ENCODE measurements around the gene TASOR2. TPM values are rescaled to one million over a fixed set of nuclear protein-coding genes. Genes with fewer than 3 reads are reported as not detected.

Gene TASOR2, protein sequence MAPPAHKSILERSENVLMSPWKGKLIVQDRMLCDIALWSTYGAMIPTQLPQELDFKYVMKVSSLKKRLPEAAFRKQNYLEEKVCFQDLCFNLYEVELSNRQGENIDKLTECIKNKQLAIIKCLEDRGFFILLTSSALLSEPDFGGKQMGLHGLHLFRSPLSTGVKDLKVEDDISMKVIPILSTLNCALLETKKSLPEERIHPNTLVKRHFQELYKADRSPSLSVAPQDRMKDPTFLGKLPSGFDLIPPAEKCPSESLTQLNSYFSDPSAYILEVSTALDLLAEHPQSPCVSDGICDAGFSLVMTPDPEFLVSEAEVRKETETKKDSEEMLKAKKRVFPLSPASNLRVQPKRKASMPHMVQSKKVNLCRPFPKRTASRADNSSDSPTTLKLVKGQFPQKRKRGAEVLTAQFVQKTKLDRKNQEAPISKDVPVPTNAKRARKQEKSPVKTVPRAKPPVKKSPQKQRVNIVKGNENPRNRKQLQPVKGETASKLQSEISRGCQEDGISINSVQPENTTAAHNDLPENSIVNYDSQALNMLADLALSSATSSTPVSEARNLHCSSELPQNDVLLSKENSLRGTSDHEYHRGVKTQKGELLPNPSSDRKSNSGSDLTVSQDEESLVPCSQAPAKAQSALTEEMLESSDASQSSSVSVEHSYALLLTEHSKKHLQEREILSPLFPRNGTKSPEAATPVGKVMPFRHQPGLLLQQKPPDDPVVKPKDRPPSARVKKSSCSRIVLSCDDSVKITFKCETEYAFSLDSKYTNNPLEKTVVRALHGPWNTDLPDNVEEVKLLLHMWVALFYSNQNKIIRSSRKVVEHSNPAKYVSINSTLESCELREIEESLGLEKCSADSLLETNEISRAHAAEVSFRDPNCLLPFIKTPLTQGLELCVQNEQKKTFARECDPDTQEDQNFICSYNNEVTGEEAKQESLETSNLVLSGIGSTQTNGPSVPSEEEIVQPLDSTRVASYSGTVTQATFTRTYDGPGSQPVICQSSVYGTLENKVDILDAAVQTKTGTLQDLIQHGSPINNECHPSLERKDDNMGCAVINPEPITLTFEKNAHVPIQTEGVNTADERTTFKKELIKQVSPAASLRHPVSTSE (N-terminal part only)
- 10 to 100 TPM; 41.8 to 43.8 TPM for total RNA-seq

DNA sequence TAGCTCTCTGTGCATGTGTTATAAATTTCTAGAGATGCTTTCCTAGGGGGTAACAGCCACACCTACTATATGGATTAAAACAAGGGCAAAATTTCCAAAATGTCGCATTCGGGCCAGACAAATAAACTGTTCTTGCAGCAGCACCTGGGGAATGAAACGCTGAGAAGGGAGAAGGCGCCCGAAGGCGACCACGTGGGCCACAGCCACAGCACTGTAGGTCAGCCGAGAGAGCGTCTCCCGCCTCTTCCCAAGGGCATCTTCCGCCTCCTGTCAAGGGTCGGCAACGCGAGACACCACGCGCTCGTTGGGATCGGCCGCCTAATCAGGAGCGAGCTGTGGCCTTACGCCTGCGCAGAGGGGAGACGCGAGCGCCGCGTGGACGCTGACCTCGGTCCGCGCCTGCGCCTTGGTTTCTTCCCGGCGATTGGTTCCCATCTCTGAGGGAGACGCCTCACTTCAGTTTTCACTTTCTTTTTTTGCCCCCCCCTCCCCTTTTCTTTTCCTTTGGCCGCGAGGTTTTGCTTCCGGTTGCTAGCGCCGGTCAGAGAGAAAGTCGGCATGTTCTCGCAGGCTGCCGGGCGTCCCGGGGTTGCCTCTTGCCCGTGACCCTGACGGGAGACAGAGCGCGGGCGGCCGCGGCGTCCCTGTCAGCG lies at the start of gene TASOR2:
TASOR2 (plus strand) TSS at position 521 of the 653 bp plus-strand sequence. CDS start 35,805 bp downstream, outside the sequence.
- intact Hi-C loops (cut with micrococcal nuclease), result loop anchor here (1.0 to 10.0 kb wide), 6 partner anchors 18 to 390 kb away; partner anchors contain the start of genes ASB13 and GDI2
- H3K27me3 Mint-ChIP-seq, result peaks cover 3% of the 10 kb centered on the region
- peak within 1 kb of the TSS; percentile 98 for H3K4me3 Mint-ChIP-seq
- no peaks in the 10 kb centered on the region for H3K9me3 Mint-ChIP-seq
- POLR2A ChIA-PET, result interaction anchor here (0.5 to 1.1 kb wide), 5 partner anchors 9 to 135 kb away, joined by 3 to 8 read pairs (median 4); partner anchors contain the start of gene GDI2
- CTCF ChIA-PET, result interaction anchor here (1.2 to 2.3 kb wide), 3 partner anchors 33 to 134 kb away, joined by 3 to 9 read pairs (median 4); no protein-coding TSS in a partner anchor
- H3K36me3 Mint-ChIP-seq, result peaks cover 5% of the 10 kb centered on the region
- peak within 1 kb of the TSS; percentile 94 for H3K27ac Mint-ChIP-seq
- H3K4me1 Mint-ChIP-seq (ENCODE audit: low read depth), result peaks cover 56% of the 10 kb centered on the region
- DNase-seq, result peak; percentile 98

DNA sequence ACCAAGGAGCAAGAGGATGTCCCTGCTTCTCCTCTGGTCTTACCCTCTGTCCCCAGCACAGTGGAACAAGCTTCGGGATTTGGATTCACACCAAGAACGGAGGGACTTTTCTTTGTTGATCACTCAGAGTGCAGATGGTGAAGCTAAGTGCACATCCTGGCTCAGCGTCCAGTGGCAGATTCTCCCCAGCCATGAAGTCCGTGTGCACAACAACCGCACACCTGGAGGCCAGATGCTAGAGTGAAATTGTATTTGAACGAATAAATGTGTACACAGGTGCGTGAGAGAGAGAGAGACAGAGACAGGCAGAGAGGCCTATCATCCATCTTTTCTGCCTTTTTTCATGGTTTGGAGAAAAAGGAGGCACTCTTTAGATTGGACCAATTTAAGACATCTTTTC lies 49.7 kb upstream of the TASOR2 start:
- intact Hi-C loops (cut with micrococcal nuclease), result no loop called here

DNA sequence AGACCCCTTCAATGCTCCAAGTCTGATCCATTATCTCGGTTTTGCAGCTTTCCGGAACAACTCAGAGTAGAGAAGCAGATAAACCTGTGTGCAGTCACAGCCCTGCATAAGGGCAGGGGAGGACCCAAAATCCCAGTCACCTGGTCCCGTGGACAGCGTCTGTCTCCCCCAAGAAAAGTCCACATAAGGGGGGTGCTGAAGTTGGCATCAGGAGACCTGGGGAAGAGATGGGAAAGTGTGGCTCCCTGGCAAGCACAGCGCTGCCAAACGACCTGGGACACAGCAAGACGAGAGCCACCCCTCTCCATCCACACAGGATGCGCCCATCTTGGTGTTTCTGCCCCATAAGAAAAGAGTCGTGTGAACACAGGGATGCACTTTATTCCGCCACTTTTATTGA lies 46.1 kb upstream of the TASOR2 start:
- ChIA-PET CTCF (no interaction called here), POLR2A (no interaction called here)
- Mint-ChIP-seq H3K27ac (no peak overlapping the region), H3K4me3 (no peak overlapping the region), H3K36me3 (peaks cover 10% of the 10 kb centered on the region), H3K4me1 (ENCODE audit: low read depth) (no peaks in the 10 kb centered on the region), H3K27me3 (no peaks in the 10 kb centered on the region), H3K9me3 (no peaks in the 10 kb centered on the region)
- DNase-seq, result no peak
- intact Hi-C loops (cut with micrococcal nuclease), result no loop called here

More for the DNA sequence above, 49.7 kb upstream of the TASOR2 start:
- Mint-ChIP-seq H3K27ac (no peak overlapping the region), H3K9me3 (no peaks in the 10 kb centered on the region), H3K27me3 (no peaks in the 10 kb centered on the region), H3K4me1 (ENCODE audit: low read depth) (peaks cover 4% of the 10 kb centered on the region), H3K4me3 (no peak overlapping the region), H3K36me3 (peaks cover 4% of the 10 kb centered on the region)
- CTCF ChIA-PET, result no interaction called here
- no peak for DNase-seq
- POLR2A ChIA-PET, result no interaction called here

DNA sequence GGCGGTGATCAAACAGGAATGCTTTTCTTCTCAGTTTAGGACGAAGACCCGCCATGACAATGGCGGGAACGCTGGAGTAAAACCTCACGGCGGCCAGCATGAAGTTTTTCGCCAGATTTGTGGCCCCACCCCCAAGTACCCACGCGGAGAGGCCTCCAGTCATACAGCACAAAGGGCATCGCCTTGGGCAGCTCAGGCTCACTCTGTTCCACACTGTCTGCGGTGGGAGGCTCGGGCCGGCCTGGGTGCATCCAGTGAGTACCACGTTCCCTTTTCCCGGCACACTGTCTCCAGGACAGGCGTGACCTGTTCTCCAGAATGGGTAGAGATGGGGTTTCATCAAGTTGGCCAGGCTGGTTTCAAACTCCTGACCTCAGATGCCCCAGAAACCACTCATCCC lies 45.6 kb upstream of the TASOR2 start:
- Mint-ChIP-seq H3K36me3 (peaks cover 13% of the 10 kb centered on the region), H3K9me3 (no peaks in the 10 kb centered on the region), H3K4me1 (ENCODE audit: low read depth) (no peaks in the 10 kb centered on the region), H3K4me3 (no peak overlapping the region), H3K27ac (no peak overlapping the region), H3K27me3 (no peaks in the 10 kb centered on the region)
- intact Hi-C loops (cut with micrococcal nuclease), result no loop called here
- DNase-seq, result no peak
- CTCF ChIA-PET, result no interaction called here
- POLR2A ChIA-PET, result no interaction called here

DNA sequence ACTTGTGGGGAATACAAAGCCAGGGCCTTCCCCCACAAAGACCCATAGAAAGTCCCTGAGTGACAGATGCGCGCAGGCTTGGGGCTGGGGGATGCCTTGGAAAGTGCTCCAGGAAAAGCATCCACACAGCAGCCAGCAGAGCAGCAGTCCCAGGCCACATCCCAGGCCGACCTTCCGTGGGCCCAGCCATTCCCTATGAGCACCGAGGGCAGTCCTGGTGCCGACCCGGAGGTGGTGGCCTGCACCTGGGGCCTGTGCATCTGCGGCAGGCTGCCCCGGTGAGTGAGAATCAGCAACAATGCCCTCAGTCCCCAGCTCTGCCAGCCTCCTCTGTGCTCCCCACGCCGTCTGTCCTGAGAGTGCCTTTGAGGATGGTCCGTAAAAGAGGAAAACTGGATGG lies 44.6 kb upstream of the TASOR2 start:
- intact Hi-C loops (cut with micrococcal nuclease), result no loop called here
- ChIA-PET CTCF (no interaction called here), POLR2A (no interaction called here)
- Mint-ChIP-seq H3K4me3 (no peak overlapping the region), H3K4me1 (ENCODE audit: low read depth) (no peaks in the 10 kb centered on the region), H3K9me3 (no peaks in the 10 kb centered on the region), H3K36me3 (peaks cover 13% of the 10 kb centered on the region), H3K27me3 (no peaks in the 10 kb centered on the region), H3K27ac (no peak overlapping the region)
- no peak for DNase-seq

DNA sequence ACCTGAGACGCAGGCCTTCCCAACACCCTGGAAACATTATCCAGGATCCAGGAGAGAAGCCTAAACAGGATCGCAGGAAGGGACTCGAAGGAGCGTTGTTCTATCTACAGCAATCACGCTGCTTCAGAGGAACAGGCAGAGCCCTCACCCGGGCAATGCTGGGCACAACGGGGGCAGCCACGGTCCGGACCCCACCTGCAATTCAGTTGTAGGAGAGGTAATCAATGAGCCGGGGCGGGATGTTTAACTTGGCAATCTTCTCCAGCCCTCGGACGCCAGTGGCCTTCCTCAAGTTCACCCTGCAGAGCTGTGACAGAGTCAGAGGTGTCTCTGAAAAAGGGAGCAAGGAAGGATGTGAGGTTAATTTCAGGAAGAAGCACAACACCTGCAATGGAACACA lies 44.1 kb upstream of the TASOR2 start:
- H3K27ac Mint-ChIP-seq, result no peak overlapping the region
- H3K4me1 Mint-ChIP-seq (ENCODE audit: low read depth), result no peaks in the 10 kb centered on the region
- ChIA-PET CTCF (interaction anchor here (0.6 to 0.7 kb wide), 2 partner anchors 19 to 208 kb away, joined by 3 read pairs; no protein-coding TSS in a partner anchor), POLR2A (no interaction called here)
- H3K27me3 Mint-ChIP-seq, result no peaks in the 10 kb centered on the region
- peaks cover 13% of the 10 kb centered on the region for H3K36me3 Mint-ChIP-seq
- H3K4me3 Mint-ChIP-seq, result no peak overlapping the region
- no peak for DNase-seq
- intact Hi-C loops (cut with micrococcal nuclease), result no loop called here
- H3K9me3 Mint-ChIP-seq, result no peaks in the 10 kb centered on the region

DNA sequence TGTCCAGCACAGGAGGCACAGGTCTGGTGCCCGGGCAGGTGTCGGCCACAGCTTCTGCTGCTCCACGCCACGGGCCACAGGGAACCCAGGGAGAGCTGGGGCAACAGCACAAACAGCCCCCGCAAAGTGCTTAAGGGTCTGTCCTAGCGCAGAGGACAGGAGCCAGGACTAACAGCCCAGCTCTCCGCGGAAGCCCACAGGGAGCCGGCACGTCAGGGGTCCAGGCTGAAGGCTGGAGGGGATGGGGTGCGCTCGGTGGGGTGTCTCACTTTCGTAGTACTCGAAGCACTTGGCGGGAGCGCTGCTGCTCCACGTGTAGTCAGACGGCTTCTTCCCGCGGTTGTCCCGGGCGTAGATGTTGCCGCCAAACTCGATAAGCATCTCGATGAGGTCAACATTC lies 43.1 kb upstream of the TASOR2 start:
- H3K27me3 Mint-ChIP-seq, result no peaks in the 10 kb centered on the region
- no peak overlapping the region for H3K27ac Mint-ChIP-seq
- H3K36me3 Mint-ChIP-seq, result peaks cover 13% of the 10 kb centered on the region
- H3K4me3 Mint-ChIP-seq, result no peak overlapping the region
- POLR2A ChIA-PET, result no interaction called here
- no peaks in the 10 kb centered on the region for H3K9me3 Mint-ChIP-seq
- no peak for DNase-seq
- intact Hi-C loops (cut with micrococcal nuclease), result no loop called here
- H3K4me1 Mint-ChIP-seq (ENCODE audit: low read depth), result no peaks in the 10 kb centered on the region
- CTCF ChIA-PET, result interaction anchor here (1.1 to 3.0 kb wide), 2 partner anchors 13 to 217 kb away, joined by 3 to 11 read pairs; no protein-coding TSS in a partner anchor

DNA sequence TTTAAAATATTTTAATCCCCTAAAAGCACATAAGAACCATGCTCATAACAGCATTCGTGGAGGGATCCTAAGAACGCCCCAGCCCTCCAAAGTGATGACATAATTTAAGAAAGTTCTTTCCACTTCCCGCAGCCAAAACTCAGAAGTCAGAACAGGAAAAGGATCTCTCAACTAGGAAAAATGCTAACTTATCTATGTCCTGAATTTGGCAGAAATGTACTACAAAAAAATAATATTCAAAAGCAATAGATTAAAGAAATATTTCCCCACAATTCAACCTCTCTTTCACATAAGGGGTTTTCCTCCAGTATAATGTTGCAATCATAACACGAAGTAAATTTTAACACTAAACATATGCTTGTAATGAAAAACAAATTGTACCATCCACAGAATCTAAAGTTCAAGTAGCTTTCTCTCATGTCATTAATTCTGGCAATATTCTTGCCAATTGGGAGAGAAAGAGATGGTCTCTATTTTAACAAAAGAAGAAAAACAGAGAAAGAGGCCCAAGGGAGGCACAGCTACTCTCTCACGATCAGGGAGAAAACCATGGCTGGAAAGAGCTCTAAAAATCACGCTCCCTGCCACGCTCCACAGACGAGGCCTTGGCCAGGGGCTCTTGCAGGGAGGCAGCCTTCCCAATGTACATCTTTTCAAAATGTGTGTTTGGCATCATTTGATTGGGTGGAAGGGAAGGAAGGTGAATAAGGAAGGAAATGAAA lies 41.1 kb upstream of the TASOR2 start:
- ChIA-PET CTCF (interaction anchor here (1.0 to 3.0 kb wide), 2 partner anchors 13 to 15 kb away, joined by 3 to 11 read pairs; no protein-coding TSS in a partner anchor), POLR2A (no interaction called here)
- H3K4me3 Mint-ChIP-seq, result no peak overlapping the region
- intact Hi-C loops (cut with micrococcal nuclease), result no loop called here
- DNase-seq, result no peak
- no peaks in the 10 kb centered on the region for H3K9me3 Mint-ChIP-seq
- H3K4me1 Mint-ChIP-seq (ENCODE audit: low read depth), result no peaks in the 10 kb centered on the region
- H3K27ac Mint-ChIP-seq, result no peak overlapping the region
- no peaks in the 10 kb centered on the region for H3K27me3 Mint-ChIP-seq
- H3K36me3 Mint-ChIP-seq, result peaks cover 16% of the 10 kb centered on the region

DNA sequence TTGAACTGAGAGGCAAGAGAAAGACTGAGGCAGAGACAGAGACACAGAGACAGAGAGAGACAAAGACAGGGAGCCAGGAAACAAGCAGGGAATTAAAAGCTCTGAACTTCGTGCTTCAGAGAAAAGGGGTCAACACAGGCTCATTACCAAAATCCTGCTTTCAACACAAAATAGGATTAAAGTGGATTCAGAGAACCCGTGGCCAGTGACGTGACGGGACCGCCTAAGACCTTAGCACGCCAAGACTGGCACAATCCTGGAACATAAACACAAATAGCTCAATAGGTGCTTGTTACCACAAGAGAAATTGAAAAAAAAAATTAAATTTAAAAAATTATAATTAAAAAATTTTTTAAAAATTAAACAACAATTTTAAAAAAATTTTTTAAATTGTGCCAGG lies 39.7 kb upstream of the TASOR2 start:
- DNase-seq, result no peak
- CTCF ChIA-PET, result no interaction called here
- POLR2A ChIA-PET, result no interaction called here
- H3K4me1 Mint-ChIP-seq (ENCODE audit: low read depth), result peaks cover 3% of the 10 kb centered on the region
- no peaks in the 10 kb centered on the region for H3K27me3 Mint-ChIP-seq
- no peak overlapping the region for H3K4me3 Mint-ChIP-seq
- H3K36me3 Mint-ChIP-seq, result peaks cover 18% of the 10 kb centered on the region
- intact Hi-C loops (cut with micrococcal nuclease), result no loop called here
- no peaks in the 10 kb centered on the region for H3K9me3 Mint-ChIP-seq
- H3K27ac Mint-ChIP-seq, result no peak overlapping the region

DNA sequence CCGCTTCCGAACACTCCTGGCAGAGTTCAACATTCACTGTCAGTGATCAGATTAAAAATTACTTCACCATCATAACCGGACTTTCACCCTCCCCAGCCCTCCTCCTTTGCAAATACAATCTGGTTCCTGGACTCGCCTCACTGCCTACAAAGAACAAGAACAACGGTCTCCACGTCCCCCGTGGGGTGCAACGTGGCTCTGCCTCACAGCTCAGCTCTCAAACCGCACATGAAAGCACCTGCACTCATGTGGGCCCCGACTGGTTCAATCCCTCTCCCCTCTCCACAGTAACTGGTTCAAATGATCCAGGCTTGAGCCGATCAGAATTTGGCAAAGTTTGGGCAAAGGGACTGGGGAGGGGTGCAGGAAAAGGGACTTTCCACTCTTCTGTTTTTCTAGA lies 39.3 kb upstream of the TASOR2 start:
- H3K9me3 Mint-ChIP-seq, result no peaks in the 10 kb centered on the region
- H3K4me3 Mint-ChIP-seq, result no peak overlapping the region
- no peak overlapping the region for H3K27ac Mint-ChIP-seq
- H3K27me3 Mint-ChIP-seq, result no peaks in the 10 kb centered on the region
- intact Hi-C loops (cut with micrococcal nuclease), result no loop called here
- POLR2A ChIA-PET, result no interaction called here
- CTCF ChIA-PET, result no interaction called here
- DNase-seq, result no peak
- peaks cover 20% of the 10 kb centered on the region for H3K36me3 Mint-ChIP-seq
- peaks cover 3% of the 10 kb centered on the region for H3K4me1 Mint-ChIP-seq (ENCODE audit: low read depth)

DNA sequence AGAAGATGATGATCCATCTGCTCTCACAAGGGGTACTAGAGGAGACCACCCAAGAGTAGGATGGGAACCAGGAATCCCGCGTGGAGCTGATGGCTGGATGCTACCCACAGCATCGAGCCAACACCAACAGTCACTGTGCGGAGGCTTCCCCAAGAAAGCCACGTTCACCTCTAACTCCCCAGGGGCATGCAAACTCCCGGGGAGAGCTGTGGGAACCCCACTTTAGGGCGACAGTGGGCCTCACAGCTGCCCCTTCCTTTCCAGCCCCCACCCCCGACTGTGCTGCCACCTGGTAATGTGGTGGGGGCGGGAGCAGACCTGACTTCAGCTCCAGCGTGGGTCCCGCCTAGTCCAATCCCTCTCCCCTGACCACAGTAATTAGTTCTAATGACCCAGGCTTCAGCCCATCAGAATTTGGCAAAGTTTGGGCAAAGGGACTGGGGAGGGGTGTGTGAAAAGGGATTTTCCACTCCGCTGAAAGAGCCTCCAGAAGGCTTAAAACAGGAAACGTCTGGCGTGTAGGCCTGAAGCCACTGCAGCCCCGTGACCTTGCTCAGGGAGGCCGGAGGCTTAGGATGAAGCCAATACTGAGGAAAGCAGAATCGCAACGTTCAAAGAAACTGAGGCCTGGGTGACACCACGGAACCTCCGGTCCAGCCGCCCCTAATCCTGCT lies 38.6 kb upstream of the TASOR2 start:
- H3K9me3 Mint-ChIP-seq, result no peaks in the 10 kb centered on the region
- CTCF ChIA-PET, result no interaction called here
- peaks cover 17% of the 10 kb centered on the region for H3K36me3 Mint-ChIP-seq
- intact Hi-C loops (cut with micrococcal nuclease), result no loop called here
- H3K27ac Mint-ChIP-seq, result no peak overlapping the region
- no peak overlapping the region for H3K4me3 Mint-ChIP-seq
- DNase-seq, result no peak
- POLR2A ChIA-PET, result no interaction called here
- peaks cover 3% of the 10 kb centered on the region for H3K4me1 Mint-ChIP-seq (ENCODE audit: low read depth)
- no peaks in the 10 kb centered on the region for H3K27me3 Mint-ChIP-seq
